RWPE2 (cell line): Measurements from ENCODE around the gene BNIP3.

Source experiments
- ATAC-seq: fragments of 200-7000 bp; cut with Tn5 transposase; 3 replicates; pipeline ENCODE4 v1.9.1; 2021; ENCODE audit warnings: low read depth
- DNase-seq: peaks from one replicate; pipeline ENCODE4 v3.0.0-alpha.2; 2020; ENCODE audit warnings: low spot score
- H3K27ac ChIP-seq: fragments of 450-650 bp; 2 replicates; pipeline ENCODE4 v1.5.1; 2017; ENCODE audit warnings: mild to moderate bottlenecking; ENCODE audit not compliant: poor library complexity, severe bottlenecking
- H3K27me3 ChIP-seq: fragments of 250-450 bp; sonication (Bioruptor Pico); 2 replicates; pipeline ENCODE4 v1.5.1; 2021; ENCODE audit warnings: mild to moderate bottlenecking, moderate library complexity; ENCODE audit not compliant: insufficient read depth, poor library complexity, severe bottlenecking
- H3K36me3 ChIP-seq: fragments of 250-450 bp; sonication (Bioruptor Pico); 2 replicates; pipeline ENCODE4 v1.5.1; 2020; ENCODE audit warnings: low read depth, mild to moderate bottlenecking, moderate library complexity
- H3K4me1 ChIP-seq: fragments of 250-450 bp; sonication (Bioruptor Pico); 2 replicates; pipeline ENCODE4 v1.5.1; 2021; ENCODE audit warnings: mild to moderate bottlenecking, moderate library complexity; ENCODE audit not compliant: insufficient read depth, poor library complexity, severe bottlenecking
- H3K4me3 ChIP-seq: fragments of 250-450 bp; sonication (Bioruptor Pico); 2 replicates; pipeline ENCODE4 v1.5.1; 2021; ENCODE audit warnings: mild to moderate bottlenecking, moderate library complexity; ENCODE audit not compliant: severe bottlenecking
- H3K9me3 ChIP-seq: fragments of 250-450 bp; sonication (Bioruptor Pico); 2 replicates; pipeline ENCODE4 v1.5.1; 2021; ENCODE audit warnings: mild to moderate bottlenecking, moderate library complexity; ENCODE audit not compliant: severe bottlenecking
- CTCF ChIP-seq: fragments of 450-650 bp; IDR thresholded peaks from one replicate; pipeline ENCODE4 v1.5.1; 2017; ENCODE audit warnings: mild to moderate bottlenecking, moderate library complexity; ENCODE audit not compliant: poor library complexity, severe bottlenecking

BNIP3 gene

GRCh38 chr10:131929122-131929845, 52.4 kb downstream of the BNIP3 start:
- no peak overlapping the region for H3K4me3 ChIP-seq
- no peaks in the 10 kb centered on the region for H3K4me1 ChIP-seq
- peaks cover 30% of the 10 kb centered on the region for H3K36me3 ChIP-seq
- H3K27me3 ChIP-seq, result no peaks in the 10 kb centered on the region
- H3K27ac ChIP-seq, result no peak overlapping the region
- no peak for TF ChIP-seq CTCF
- DNase-seq (no peak), ATAC-seq (no peak)
- H3K9me3 ChIP-seq, result no peaks in the 10 kb centered on the region

- no peaks in the 10 kb centered on the region for H3K27me3 ChIP-seq
- no peak overlapping the region for H3K27ac ChIP-seq
- DNase-seq, result no peak
- H3K4me1 ChIP-seq, result no peaks in the 10 kb centered on the region
- TF ChIP-seq CTCF, result no peak
- H3K9me3 ChIP-seq, result no peaks in the 10 kb centered on the region
- no peak overlapping the region for H3K4me3 ChIP-seq
- no peak for ATAC-seq
- peaks cover 26% of the 10 kb centered on the region for H3K36me3 ChIP-seq
Measured at GRCh38 chr10:131928248-131929095, 53.3 kb downstream of the BNIP3 start.

GRCh38 chr10:131926743-131927595, 54.8 kb downstream of the BNIP3 start:
- H3K36me3 ChIP-seq, result peaks cover 21% of the 10 kb centered on the region
- no peak for TF ChIP-seq CTCF

GRCh38 chr10:131926253-131926652, 55.5 kb downstream of the BNIP3 start:
- H3K4me1 ChIP-seq, result no peaks in the 10 kb centered on the region
- ATAC-seq (no peak), DNase-seq (no peak)
- no peak for TF ChIP-seq CTCF
- H3K36me3 ChIP-seq, result peaks cover 21% of the 10 kb centered on the region
- no peaks in the 10 kb centered on the region for H3K9me3 ChIP-seq
- no peak overlapping the region for H3K4me3 ChIP-seq
- no peaks in the 10 kb centered on the region for H3K27me3 ChIP-seq
- no peak overlapping the region for H3K27ac ChIP-seq

More at GRCh38 chr10:131926743-131927595, 54.8 kb downstream of the BNIP3 start:
- Histone ChIP-seq H3K27ac (no peak overlapping the region), H3K27me3 (no peaks in the 10 kb centered on the region), H3K4me1 (no peaks in the 10 kb centered on the region), H3K9me3 (no peaks in the 10 kb centered on the region), H3K4me3 (no peak overlapping the region)
- DNase-seq (no peak), ATAC-seq (no peak)
